ENCODE measurements around the gene KCNT1. TPM values are rescaled to one million over a fixed set of nuclear protein-coding genes. Genes with fewer than 3 reads are reported as not detected.

The KCNT1 gene
- total and polyA plus RNA-seq, 9 donors: 3.2 to 13.1 (median 8.2) TPM

DNA sequence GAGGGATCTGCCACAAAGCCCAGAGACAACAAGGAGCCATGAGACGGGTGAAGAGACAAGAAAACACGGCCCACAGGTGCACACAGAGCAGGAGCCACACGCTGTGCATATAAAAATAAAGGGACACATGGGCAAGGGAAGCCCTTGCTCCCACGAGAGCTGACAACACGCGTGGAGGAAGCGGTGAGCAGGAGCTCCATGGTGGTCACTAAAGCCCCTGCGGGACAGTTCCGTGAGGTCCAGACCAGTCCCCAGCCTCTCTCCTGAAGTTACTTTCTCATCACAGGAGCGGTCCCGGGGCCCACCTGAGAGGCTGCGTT is 114.6 kb downstream of the KCNT1 start:
- DNase-seq: no peak
- H3K36me3 ChIP-seq (ENCODE audit: control insufficient read depth, insufficient read depth, low read length): peaks cover 86% of the 10 kb centered on the region
- no peak overlapping the region for H3K4me3 ChIP-seq (ENCODE audit: low read length)
- peaks cover 42% of the 10 kb centered on the region for H3K4me1 ChIP-seq (ENCODE audit: control insufficient read depth, insufficient read depth, low read length)
- H3K27me3 ChIP-seq (ENCODE audit: control insufficient read depth, insufficient read depth, low read length): no peaks in the 10 kb centered on the region
- H3K27ac ChIP-seq (ENCODE audit: low read length): peak overlapping the region; percentile 78
- 71% methylated on average over 12 of the region's 12 CpGs for WGBS (ENCODE audit: insufficient coverage)
- no peaks in the 10 kb centered on the region for H3K9me3 ChIP-seq (replicated peaks; ENCODE audit: control insufficient read depth, low read depth, low read length)

DNA sequence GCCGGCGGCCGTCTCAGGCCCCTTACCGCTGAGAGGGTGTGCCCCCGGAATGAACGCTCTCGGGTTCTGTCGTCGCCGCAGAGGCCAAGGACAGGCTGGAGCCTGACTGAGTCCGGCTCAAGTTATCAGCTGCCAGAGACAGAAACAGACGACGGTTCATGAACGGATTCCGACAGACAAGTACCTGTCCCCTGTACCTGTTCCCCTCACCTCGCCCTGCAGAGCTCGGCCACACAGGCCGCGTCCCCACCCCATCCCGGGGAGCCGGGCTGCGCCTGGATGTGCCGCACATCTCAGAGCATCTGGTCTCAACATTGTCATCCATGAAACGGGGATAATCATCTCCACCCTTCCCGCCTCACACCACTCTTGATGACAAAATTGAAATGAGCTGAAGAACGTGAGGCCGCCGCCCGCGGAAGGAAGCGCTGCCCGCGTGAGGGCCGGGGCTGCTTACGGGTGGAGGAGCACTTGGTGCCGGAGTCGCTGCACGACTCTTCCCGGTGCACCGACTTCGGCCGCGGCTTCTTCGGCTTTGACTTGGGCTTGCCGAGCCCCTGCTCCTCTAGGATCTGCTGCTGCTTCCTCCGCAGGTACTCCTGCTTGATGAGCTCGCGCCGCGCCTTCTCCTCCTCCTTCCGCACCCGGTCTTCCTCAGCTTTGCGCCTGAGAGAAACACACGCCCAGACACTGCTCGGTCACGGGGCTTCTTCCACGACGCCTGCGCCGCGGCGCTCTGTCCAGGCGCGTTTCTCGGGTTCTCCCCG is 116.1 kb downstream of the KCNT1 start:
- Histone ChIP-seq H3K4me3 (ENCODE audit: low read length) (no peak overlapping the region), H3K36me3 (ENCODE audit: control insufficient read depth, insufficient read depth, low read length) (peaks cover 92% of the 10 kb centered on the region), H3K4me1 (ENCODE audit: control insufficient read depth, insufficient read depth, low read length) (peaks cover 43% of the 10 kb centered on the region), H3K9me3 (replicated peaks; ENCODE audit: control insufficient read depth, low read depth, low read length) (no peaks in the 10 kb centered on the region), H3K27me3 (ENCODE audit: control insufficient read depth, insufficient read depth, low read length) (no peaks in the 10 kb centered on the region), H3K27ac (ENCODE audit: low read length) (no peak overlapping the region)
- WGBS (ENCODE audit: insufficient coverage): 96% methylated on average over 65 of the region's 66 CpGs
- no peak for DNase-seq

DNA sequence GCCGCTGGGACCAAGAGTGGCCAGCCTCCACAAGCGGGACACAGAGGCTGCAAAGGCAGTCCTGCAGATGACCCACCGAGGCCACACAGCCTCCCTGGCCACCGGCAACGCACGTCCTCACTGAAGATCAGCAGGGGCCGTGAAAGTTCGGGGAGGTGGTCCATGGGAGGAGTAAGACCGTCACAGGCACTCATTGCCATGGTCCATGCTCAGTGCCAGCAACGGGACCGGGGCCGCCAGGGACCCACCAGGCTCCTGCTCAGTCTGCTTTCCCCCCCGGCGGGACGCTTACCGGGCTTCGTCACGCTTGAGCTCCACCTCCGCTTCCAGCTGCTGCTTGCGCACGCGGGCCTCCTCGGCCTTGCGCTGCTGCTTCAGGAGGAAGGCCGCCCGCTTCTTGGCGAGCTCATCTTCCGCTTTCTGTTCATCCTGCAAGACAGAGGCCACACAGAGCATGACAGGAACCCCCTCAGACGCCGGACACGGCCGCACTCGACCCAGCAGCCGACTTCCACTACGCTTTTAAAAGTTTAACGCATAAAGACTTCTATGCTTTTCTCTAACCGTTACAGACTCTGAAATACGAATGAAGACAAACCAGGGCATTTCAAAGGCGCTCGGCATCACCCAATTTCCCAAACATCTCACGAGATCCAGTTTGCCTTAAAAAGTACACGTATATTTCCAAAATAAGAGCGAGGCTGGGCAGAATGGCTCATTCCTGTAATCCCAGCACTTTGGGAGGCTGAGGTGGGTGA is 116.9 kb downstream of the KCNT1 start:
- 95% methylated on average over 41 of the region's 43 CpGs for WGBS (ENCODE audit: insufficient coverage)
- H3K27ac ChIP-seq (ENCODE audit: low read length): no peak overlapping the region
- no peak overlapping the region for H3K4me3 ChIP-seq (ENCODE audit: low read length)
- H3K36me3 ChIP-seq (ENCODE audit: control insufficient read depth, insufficient read depth, low read length): peaks cover 93% of the 10 kb centered on the region
- H3K4me1 ChIP-seq (ENCODE audit: control insufficient read depth, insufficient read depth, low read length): peaks cover 43% of the 10 kb centered on the region
- DNase-seq: no peak
- H3K27me3 ChIP-seq (ENCODE audit: control insufficient read depth, insufficient read depth, low read length): no peaks in the 10 kb centered on the region
- H3K9me3 ChIP-seq (replicated peaks; ENCODE audit: control insufficient read depth, low read depth, low read length): no peaks in the 10 kb centered on the region

DNA sequence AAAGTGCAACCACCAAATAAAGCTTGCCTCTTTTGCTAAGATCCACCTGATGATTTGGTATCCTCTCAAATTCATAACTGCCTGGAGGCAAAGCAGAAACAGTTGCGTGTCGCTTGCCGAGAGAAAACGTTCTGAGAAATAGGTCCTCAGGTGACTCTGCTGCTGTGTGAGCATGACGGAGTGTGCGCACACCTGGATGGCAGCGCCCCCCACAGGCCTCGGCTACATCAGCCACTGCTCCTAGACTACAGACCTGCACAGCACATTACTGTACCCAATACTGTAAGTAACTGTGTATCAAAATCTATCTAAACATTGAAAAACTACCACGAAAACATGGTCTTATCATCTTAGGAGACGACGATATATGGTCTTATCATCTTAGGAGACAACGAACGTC is 117.9 kb downstream of the KCNT1 start:
- Histone ChIP-seq H3K4me3 (ENCODE audit: low read length) (no peak overlapping the region), H3K27me3 (ENCODE audit: control insufficient read depth, insufficient read depth, low read length) (no peaks in the 10 kb centered on the region), H3K36me3 (ENCODE audit: control insufficient read depth, insufficient read depth, low read length) (peaks cover 89% of the 10 kb centered on the region), H3K27ac (ENCODE audit: low read length) (no peak overlapping the region), H3K4me1 (ENCODE audit: control insufficient read depth, insufficient read depth, low read length) (peaks cover 43% of the 10 kb centered on the region), H3K9me3 (replicated peaks; ENCODE audit: control insufficient read depth, low read depth, low read length) (no peaks in the 10 kb centered on the region)
- no peak for DNase-seq
- 95% methylated on average over 9 of the region's 13 CpGs for WGBS (ENCODE audit: insufficient coverage)

DNA sequence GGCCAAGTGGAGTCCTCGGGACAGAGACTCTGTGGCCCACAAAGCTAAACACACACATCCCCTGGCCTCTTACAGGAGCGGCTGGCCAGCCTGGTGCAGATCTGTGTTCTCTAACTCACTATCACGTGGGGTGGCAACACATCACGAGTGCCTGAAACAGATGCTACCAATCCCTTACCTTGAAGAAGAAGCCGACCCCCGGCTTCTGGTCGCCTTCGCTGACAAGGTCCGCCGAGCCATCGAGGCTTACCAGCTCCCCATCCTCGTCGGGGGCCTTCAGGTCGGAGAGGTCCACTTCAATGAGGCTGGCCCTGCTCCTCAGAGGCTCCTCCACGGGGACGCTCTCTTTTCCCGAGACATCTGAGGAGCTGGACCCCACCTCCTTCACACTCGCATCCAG is 118.7 kb downstream of the KCNT1 start:
- no peak overlapping the region for H3K4me3 ChIP-seq (ENCODE audit: low read length)
- no peaks in the 10 kb centered on the region for H3K27me3 ChIP-seq (ENCODE audit: control insufficient read depth, insufficient read depth, low read length)
- no peaks in the 10 kb centered on the region for H3K9me3 ChIP-seq (replicated peaks; ENCODE audit: control insufficient read depth, low read depth, low read length)
- peaks cover 83% of the 10 kb centered on the region for H3K36me3 ChIP-seq (ENCODE audit: control insufficient read depth, insufficient read depth, low read length)
- whole genome bisulfite sequencing (ENCODE audit: insufficient coverage): 97% methylated on average over 18 of the region's 18 CpGs
- no peak for DNase-seq
- peaks cover 39% of the 10 kb centered on the region for H3K4me1 ChIP-seq (ENCODE audit: control insufficient read depth, insufficient read depth, low read length)
- H3K27ac ChIP-seq (ENCODE audit: low read length): no peak overlapping the region

DNA sequence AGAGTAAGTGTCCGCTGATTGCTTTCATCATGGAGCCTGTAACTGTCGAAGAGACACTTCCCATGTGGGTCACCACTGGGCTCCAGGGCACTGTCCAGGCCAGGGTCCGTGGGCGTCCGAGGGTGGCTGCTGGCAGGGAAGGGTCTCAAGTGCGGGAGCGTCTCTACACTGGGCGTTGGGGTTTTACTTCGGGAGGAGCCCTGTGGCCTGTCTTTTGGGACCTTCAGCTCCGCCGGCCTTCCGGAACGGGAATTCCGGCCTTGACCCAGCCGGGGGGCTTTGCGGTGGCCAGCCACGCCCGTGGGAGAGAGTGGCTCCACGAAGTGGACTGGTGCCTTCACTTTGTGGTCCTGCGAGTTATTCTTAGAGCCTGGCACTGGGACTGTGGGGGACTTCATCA is 119.1 kb downstream of the KCNT1 start:
- DNase-seq: no peak
- no peak overlapping the region for H3K27ac ChIP-seq (ENCODE audit: low read length)
- H3K9me3 ChIP-seq (replicated peaks; ENCODE audit: control insufficient read depth, low read depth, low read length): no peaks in the 10 kb centered on the region
- WGBS (ENCODE audit: insufficient coverage): 92% methylated on average over 20 of the region's 20 CpGs
- no peak overlapping the region for H3K4me3 ChIP-seq (ENCODE audit: low read length)
- H3K36me3 ChIP-seq (ENCODE audit: control insufficient read depth, insufficient read depth, low read length): peaks cover 79% of the 10 kb centered on the region
- H3K27me3 ChIP-seq (ENCODE audit: control insufficient read depth, insufficient read depth, low read length): no peaks in the 10 kb centered on the region
- H3K4me1 ChIP-seq (ENCODE audit: control insufficient read depth, insufficient read depth, low read length): peaks cover 35% of the 10 kb centered on the region

DNA sequence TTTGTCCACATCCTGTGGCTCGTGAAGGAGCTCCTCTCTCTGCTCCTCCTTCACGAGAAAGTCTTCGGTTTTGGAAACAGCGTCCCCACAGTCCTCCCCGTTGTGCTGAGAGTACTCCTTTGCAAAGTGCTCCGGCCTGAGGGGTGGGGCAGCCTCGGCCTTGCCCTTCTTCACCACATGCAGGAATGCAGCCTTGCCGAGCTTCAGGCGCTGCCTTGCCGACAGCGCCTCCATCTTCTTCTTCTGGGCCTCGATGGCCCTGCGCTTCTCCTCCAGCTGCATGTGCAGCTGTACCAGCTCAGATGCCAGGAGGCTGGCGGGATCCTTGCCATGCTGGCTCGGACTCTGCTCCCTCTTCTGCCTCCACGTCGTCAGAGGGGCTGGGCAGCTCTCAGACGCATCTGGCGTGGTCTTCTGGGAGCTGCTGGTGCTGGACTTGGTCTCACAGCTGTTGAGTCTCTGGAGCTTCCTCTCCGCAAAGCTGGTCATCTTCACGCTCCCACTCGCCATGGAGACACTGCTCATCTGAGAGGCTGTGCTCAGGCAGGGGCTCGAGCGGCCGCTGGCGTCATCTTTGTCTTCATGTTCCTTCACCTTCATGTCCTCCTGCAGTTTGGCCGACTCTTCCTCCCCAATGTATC is 119.9 kb downstream of the KCNT1 start:
- WGBS (ENCODE audit: insufficient coverage): 90% methylated on average over 27 of the region's 27 CpGs
- Histone ChIP-seq H3K36me3 (ENCODE audit: control insufficient read depth, insufficient read depth, low read length) (peaks cover 72% of the 10 kb centered on the region), H3K27me3 (ENCODE audit: control insufficient read depth, insufficient read depth, low read length) (no peaks in the 10 kb centered on the region), H3K4me3 (ENCODE audit: low read length) (no peak overlapping the region), H3K27ac (ENCODE audit: low read length) (peak overlapping the region; percentile 35), H3K9me3 (replicated peaks; ENCODE audit: control insufficient read depth, low read depth, low read length) (no peaks in the 10 kb centered on the region), H3K4me1 (ENCODE audit: control insufficient read depth, insufficient read depth, low read length) (peaks cover 28% of the 10 kb centered on the region)
- DNase-seq: peak; percentile 69

DNA sequence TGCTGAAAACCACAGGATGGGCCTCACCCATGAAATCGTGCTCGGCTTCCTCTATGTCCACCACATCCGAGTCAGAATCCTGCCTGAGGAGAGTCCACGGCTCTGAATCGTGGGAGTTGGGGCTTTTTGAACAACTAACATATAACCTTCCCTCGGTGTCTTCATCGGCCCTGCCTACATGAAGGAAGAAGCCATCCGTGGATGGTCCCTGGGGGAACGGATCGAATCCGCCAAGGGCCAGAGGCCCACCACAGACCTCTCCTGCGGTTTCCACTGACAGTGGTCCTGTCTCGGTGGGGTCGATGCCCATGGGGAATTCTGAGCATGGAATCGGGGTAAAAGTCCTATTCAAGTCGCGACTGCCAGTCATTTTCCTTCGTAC is 120.4 kb downstream of the KCNT1 start:
- Histone ChIP-seq H3K4me3 (ENCODE audit: low read length) (no peak overlapping the region), H3K27me3 (ENCODE audit: control insufficient read depth, insufficient read depth, low read length) (no peaks in the 10 kb centered on the region), H3K36me3 (ENCODE audit: control insufficient read depth, insufficient read depth, low read length) (peaks cover 71% of the 10 kb centered on the region), H3K4me1 (ENCODE audit: control insufficient read depth, insufficient read depth, low read length) (peaks cover 23% of the 10 kb centered on the region), H3K9me3 (replicated peaks; ENCODE audit: control insufficient read depth, low read depth, low read length) (no peaks in the 10 kb centered on the region), H3K27ac (ENCODE audit: low read length) (peak overlapping the region; percentile 35)
- DNase-seq: no peak
- 93% methylated on average over 13 of the region's 18 CpGs for WGBS (ENCODE audit: insufficient coverage)

DNA sequence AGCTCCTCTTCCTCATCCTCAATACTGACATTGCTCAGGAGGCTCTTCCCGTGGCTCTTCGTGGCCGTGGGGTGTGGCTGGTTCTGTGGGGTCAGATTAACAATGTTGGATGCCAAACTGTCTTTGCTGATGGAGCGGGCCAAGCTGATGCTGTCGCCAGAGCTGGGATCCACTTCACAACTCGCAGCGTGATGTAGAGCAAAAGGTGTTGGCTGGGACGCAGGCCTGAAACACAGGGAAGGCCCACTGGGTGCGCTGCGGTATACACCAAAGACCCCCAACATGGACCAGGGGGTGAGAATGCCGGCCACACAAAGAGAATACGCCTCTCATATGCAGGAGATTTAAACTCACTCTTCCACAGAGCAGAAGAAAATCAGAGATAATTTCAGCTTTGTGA is 121.1 kb downstream of the KCNT1 start:
- Histone ChIP-seq H3K27ac (ENCODE audit: low read length) (no peak overlapping the region), H3K27me3 (ENCODE audit: control insufficient read depth, insufficient read depth, low read length) (no peaks in the 10 kb centered on the region), H3K4me3 (ENCODE audit: low read length) (no peak overlapping the region), H3K36me3 (ENCODE audit: control insufficient read depth, insufficient read depth, low read length) (peaks cover 65% of the 10 kb centered on the region), H3K4me1 (ENCODE audit: control insufficient read depth, insufficient read depth, low read length) (peaks cover 21% of the 10 kb centered on the region), H3K9me3 (replicated peaks; ENCODE audit: control insufficient read depth, low read depth, low read length) (no peaks in the 10 kb centered on the region)
- DNase-seq: no peak
- 89% methylated on average over 7 of the region's 12 CpGs for WGBS (ENCODE audit: insufficient coverage)

DNA sequence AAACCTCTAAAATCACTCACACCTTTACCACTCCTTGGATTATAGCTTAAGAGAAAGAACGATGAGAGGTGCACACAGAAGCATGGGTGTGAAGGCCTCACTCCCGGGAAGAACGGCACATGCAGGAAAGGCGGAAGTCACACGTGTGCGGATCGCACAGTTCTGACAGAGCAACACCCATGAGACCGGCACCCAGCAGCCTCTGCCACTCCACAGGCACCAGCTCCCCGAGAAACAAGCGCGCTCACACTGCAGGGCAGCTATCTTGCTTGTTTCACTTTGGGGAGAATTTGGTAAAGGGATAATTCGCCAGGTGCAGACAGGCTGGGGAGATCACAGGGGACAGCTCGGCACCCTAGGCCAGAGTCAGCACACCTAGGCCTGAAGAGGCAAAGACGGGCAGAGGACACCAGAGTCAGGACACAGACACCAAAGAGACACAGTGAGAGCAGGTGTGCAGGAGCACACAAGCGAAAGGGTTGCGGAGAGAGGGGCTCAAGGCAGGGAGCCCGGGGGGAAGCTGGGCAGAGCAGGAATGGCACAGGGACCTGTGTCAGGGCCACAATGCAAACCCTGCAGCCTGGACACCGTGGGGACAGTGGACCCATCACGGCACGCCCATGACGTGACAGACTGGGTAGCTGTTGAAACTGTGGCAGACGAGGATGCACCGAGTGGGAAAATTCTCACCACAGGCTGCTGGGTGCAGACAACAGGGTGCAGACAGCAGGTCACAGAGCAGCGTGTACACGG is 123.6 kb downstream of the KCNT1 start:
- Histone ChIP-seq H3K36me3 (ENCODE audit: control insufficient read depth, insufficient read depth, low read length) (peaks cover 50% of the 10 kb centered on the region), H3K9me3 (replicated peaks; ENCODE audit: control insufficient read depth, low read depth, low read length) (peaks cover 11% of the 10 kb centered on the region), H3K27ac (ENCODE audit: low read length) (no peak overlapping the region), H3K27me3 (ENCODE audit: control insufficient read depth, insufficient read depth, low read length) (no peaks in the 10 kb centered on the region), H3K4me3 (ENCODE audit: low read length) (no peak overlapping the region), H3K4me1 (ENCODE audit: control insufficient read depth, insufficient read depth, low read length) (peaks cover 21% of the 10 kb centered on the region)
- WGBS (ENCODE audit: insufficient coverage): 85% methylated on average over 16 of the region's 25 CpGs
- no peak for DNase-seq
